Pancreas (tissue), 10 donors: ENCODE results near the gene ATP9A. TPM values are rescaled to one million over a fixed set of nuclear protein-coding genes. Genes with fewer than 3 reads are reported as not detected.

Experiments
- ATAC-seq, 4 donors: fragments of 200-7000 bp; cut with Tn5 transposase; one replicate each; pipeline versions ENCODE4 v1.8.0 to v1.9.1; 2020; ENCODE audit warnings: mild to moderate bottlenecking in 4 of 4, moderate library complexity in 4 of 4
- DNase-seq, 6 donors: peaks; one replicate each; pipeline ENCODE4 v3.0.0-alpha.2; 2020
- FAIRE-seq: peaks from 2 replicates; lab custom pipeline; 2012; peaks lifted over from hg19 to GRCh38; lab: Jason Lieb, UNC
- H3K27ac ChIP-seq, 4 donors: fragments of 200-600 bp; sonication (generic); 1 replicate in 3 of 4; 2 replicates in 1 of 4; pipeline versions ENCODE4 v1.5.0 to v1.8.0; 2020
- H3K27me3 ChIP-seq, 4 donors: fragments of 200-600 bp; one replicate each; pipeline ENCODE4 v1.8.0; 2021
- H3K36me3 ChIP-seq, 3 donors: fragments of 200-600 bp; sonication (generic) in 1 of 3; one replicate each; pipeline versions ENCODE4 v1.5.0 to v1.8.0; 2020 to 2021
- H3K4me1 ChIP-seq, 3 donors: fragments of 200-600 bp; one replicate each; pipeline ENCODE4 v1.8.0; 2021
- H3K4me3 ChIP-seq, 4 donors: fragments of 200-600 bp; sonication (generic) in 2 of 4; one replicate each; pipeline versions ENCODE4 v1.5.0 to v1.8.0; 2020 to 2021
- H3K9me3 ChIP-seq, 4 donors: fragments of 200-600 bp; one replicate each; pipeline ENCODE4 v1.8.0; 2021
- WGBS, 2 donors: extraction: QIAGEN DNeasy Blood & Tissue Kit; methylation state at CpG; one replicate each; pipeline ENCODE4 v1.1.7; 2013; 5-methylcytosine and 5-hydroxymethylcytosine counted together
- intact Hi-C, 3 donors: fragments of 100-400 bp; cut with DNase I; formaldehyde crosslinking; loops; one replicate each; pipeline versions ENCODE4 v1.11.1 to v1.14.2; 2022
- polyA plus RNA-seq, 2 donors: library from polyadenylated mRNA; stranded (reverse); fragments of 200-250 nt; gene quantifications; one replicate each; pipeline ENCODE4 v1.2.3, GENCODE V29; 2013
- total RNA-seq, 6 donors: library from RNA; stranded (reverse); fragmentation: NEBNext Ultra II Directional in 4 of 6; extraction: Animal tissue kit (Norgen Biotek cat#: 25700) in 4 of 6; gene quantifications; one replicate each; pipeline versions ENCODE4 v1.2.1 to v1.2.4, GENCODE V29; 2021 to 2023
- TF ChIP-seq, protein P1 (sequence below), 4 donors: fragments of 200-600 bp; sonication (generic) in 3 of 4; IDR thresholded peaks; one replicate each; pipeline versions ENCODE4 v1.5.0 to v1.8.0; 2021; ENCODE audit warnings: antibody characterized with exemption in 4 of 4
- donor health status: healthy with polysubstance abuse.
- donor health status: DM: no; HTN: no; CAD: no; lungs with moderate emphysema.
- donor health status: DM: no; HTN: no; CAD: no.
- donor health status: control.
- donor health status: control.
- donor health status: Bipolar disorder and iron deficiency.
- donor health status: DM: yes; HTN: yes; CAD: no.
- donor health status: DM: no; HTN: no; CAD: no.
- donor health status: DM: no; HTN: no; CAD: no.
- donor health status: DM: yes; HTN: yes; CAD: no.

Gene ATP9A
- total and polyA plus RNA-seq, 8 donors: 5.8 to 41.0 (median 20.0) TPM

DNA sequence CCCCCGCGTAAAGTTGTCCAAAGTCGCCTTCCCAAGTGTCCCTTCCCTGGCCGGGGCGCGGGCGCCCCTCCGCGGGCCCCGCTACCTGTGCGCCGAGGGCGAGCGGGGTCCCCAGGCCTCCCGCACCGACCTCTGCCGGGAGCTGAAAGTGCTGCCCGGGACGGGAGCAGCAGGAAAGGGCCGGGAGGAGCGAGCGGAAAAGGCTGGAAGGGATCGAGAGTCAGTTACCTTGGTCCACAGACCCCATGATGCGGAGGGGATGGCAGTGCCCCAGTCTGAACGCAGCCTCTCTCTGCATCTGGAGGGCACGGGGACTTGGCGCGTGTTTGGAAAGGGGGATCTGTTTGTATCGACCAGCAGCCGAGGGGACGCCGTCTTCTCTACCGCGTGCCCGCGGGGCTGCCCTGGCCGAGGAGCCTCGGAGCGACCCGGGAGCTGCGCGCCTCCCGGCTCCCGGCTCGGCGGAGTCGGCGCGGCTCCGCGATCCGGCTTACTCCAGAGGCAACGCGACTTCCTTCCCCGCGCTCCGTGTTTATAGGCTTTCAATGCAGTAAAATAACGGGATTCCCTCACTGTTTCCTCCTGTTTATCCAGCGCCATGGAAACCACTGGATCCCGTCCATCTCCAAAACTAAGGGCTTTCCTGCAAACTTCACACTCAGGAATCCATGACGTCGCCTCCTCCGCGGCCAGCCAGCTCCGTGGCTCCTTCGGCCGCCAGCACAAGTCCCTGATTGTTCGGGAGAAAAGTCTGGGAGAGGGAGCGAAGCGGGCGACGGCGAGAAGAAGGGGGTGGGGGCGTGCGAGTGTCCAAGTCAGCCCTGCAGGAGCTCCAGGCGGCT is 205.6 kb downstream of the ATP9A start:
- DNase-seq (peak; percentile 64 to 78 (median 72)), ATAC-seq (peak; percentile 77 to 84 (median 78)), FAIRE-seq (no peak)
- peaks cover 7 to 31% (median 23%) of the 10 kb centered on the region in 3 donors for H3K4me1 ChIP-seq
- peaks cover 0 to 10% (median 2%) of the 10 kb centered on the region in 4 donors for H3K27me3 ChIP-seq
- TF ChIP-seq, protein P1, sequence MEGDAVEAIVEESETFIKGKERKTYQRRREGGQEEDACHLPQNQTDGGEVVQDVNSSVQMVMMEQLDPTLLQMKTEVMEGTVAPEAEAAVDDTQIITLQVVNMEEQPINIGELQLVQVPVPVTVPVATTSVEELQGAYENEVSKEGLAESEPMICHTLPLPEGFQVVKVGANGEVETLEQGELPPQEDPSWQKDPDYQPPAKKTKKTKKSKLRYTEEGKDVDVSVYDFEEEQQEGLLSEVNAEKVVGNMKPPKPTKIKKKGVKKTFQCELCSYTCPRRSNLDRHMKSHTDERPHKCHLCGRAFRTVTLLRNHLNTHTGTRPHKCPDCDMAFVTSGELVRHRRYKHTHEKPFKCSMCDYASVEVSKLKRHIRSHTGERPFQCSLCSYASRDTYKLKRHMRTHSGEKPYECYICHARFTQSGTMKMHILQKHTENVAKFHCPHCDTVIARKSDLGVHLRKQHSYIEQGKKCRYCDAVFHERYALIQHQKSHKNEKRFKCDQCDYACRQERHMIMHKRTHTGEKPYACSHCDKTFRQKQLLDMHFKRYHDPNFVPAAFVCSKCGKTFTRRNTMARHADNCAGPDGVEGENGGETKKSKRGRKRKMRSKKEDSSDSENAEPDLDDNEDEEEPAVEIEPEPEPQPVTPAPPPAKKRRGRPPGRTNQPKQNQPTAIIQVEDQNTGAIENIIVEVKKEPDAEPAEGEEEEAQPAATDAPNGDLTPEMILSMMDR (IDR thresholded peaks at IDR 0.05): no peak
- intact Hi-C loops: no loop called here
- H3K9me3 ChIP-seq: no peaks in the 10 kb centered on the region
- H3K36me3 ChIP-seq: no peaks in the 10 kb centered on the region
- peak overlapping the region in 2 of 4 donors; percentile 48 to 57 for H3K27ac ChIP-seq
- H3K4me3 ChIP-seq: peak overlapping the region in 3 of 4 donors; percentile 4 to 47 (median 29)
- WGBS, 2 donors: 0 to 1% methylated on average over 66 to 76 of the region's 76 CpGs

DNA sequence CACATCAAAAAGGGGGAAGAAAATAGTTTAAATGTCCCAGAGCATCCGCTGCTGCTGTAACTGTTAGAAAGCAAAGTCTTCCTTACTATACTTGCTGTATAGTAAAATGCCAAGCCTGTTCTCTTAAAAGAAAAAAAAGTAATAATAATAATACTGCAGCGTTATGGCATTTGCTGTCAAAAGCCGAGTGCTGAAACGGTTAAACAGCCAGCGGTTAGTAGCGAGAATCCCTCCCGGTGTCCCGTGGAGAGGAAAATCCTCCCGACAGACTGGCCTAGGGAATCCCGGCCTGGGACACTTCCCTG is 206.2 kb downstream of the ATP9A start:
- Histone ChIP-seq H3K4me3 (peak overlapping the region in 3 of 4 donors; percentile 4 to 47 (median 29)), H3K4me1 (peaks cover 7 to 31% (median 23%) of the 10 kb centered on the region in 3 donors), H3K9me3 (no peaks in the 10 kb centered on the region), H3K36me3 (no peaks in the 10 kb centered on the region), H3K27me3 (peaks cover 0 to 10% (median 0%) of the 10 kb centered on the region in 4 donors), H3K27ac (peak overlapping the region in 2 of 4 donors; percentile 48 to 57)
- DNase-seq: no peak
- FAIRE-seq: no peak
- ATAC-seq: no peak
- TF ChIP-seq, protein P1 (IDR thresholded peaks at IDR 0.05): no peak
- WGBS, 2 donors: 2 to 3% methylated on average over 10 of the region's 10 CpGs
- intact Hi-C loops: no loop called here

DNA sequence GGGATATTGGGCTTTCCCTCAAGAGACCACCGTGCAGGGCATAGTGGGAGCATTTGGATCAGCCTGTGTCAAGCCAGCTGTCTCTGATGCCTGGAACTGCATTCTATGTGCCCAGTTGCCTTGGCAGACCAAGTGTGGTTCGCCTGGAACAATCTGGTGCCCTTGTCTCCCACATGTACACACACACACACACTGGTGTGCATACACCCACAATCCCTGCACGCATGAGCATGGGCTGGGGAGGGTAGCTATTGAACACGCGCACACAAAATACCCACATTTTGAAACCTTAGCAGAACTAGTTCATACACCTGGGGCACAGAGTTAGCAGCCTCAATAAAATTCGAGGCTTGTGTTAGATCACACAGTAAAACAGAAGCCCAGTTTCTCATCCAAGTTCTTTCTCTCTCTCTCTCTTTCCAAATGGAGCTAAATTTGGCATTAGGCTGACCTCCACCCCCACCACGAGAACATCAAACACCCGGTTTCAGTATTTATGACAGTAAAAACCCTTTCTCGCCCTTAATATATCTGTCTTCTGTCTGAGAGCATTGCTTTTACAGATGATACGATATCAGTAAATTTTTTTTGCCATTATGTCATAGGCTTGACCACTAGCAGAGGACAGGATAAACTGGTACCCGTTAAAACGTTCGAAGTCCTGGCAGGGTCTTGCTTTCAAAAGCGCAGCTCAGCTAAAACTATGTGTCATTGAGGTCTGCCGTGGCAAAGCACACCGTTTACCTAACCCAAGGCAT is 207.5 kb downstream of the ATP9A start:
- intact Hi-C loops: no loop called here
- Histone ChIP-seq H3K9me3 (no peaks in the 10 kb centered on the region), H3K4me3 (no peak overlapping the region), H3K27ac (no peak overlapping the region), H3K4me1 (peaks cover 7 to 31% (median 23%) of the 10 kb centered on the region in 3 donors), H3K27me3 (peaks cover 0 to 10% (median 0%) of the 10 kb centered on the region in 4 donors), H3K36me3 (no peaks in the 10 kb centered on the region)
- no peak for DNase-seq
- TF ChIP-seq, protein P1 (IDR thresholded peaks at IDR 0.05): no peak
- 19 to 24% methylated on average over 16 of the region's 16 CpGs for WGBS, 2 donors
- ATAC-seq: no peak
- FAIRE-seq: no peak

DNA sequence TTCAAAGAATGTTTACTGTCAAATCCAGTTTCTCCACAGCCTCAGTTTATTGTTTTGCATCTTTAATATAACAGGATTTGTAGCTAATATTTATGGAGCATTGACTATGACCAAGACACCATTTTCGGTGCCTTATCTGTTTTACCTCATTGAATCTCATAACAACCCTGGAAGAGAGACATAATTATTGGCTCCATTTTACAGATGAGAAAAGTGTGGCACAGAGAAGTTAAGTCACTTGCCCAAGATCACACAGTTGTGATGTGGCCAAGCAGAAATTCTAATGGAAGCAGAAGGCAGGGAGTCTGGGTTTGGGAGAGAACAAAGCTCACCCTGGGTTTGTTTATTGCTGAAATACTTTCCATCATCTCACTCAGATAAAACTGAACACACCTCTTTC is 208.1 kb downstream of the ATP9A start:
- ATAC-seq (no peak), FAIRE-seq (no peak), DNase-seq (no peak)
- 68 to 82% methylated on average over 1 of the region's 1 CpG for WGBS, 2 donors
- Histone ChIP-seq H3K4me1 (peaks cover 7 to 31% (median 23%) of the 10 kb centered on the region in 3 donors), H3K27me3 (peaks cover 0 to 10% (median 0%) of the 10 kb centered on the region in 4 donors), H3K4me3 (no peak overlapping the region), H3K27ac (no peak overlapping the region), H3K36me3 (no peaks in the 10 kb centered on the region), H3K9me3 (no peaks in the 10 kb centered on the region)
- intact Hi-C loops: no loop called here
- TF ChIP-seq, protein P1 (IDR thresholded peaks at IDR 0.05): no peak
